GM12875 (cell line): ENCODE measurements around the gene SIAH3.

Experiments used
- H3K4me3 ChIP-seq: one replicate; pipeline ENCODE4 v1.5.1; 2011; ENCODE audit warnings: low read depth, low read length, control low read depth
- CTCF ChIP-seq: IDR thresholded peaks from 2 replicates; pipeline ENCODE4 v1.5.1; 2011; ENCODE audit warnings: low read depth, mild to moderate bottlenecking, control low read depth, inconsistent platforms, low read length, moderate library complexity, borderline replicate concordance; ENCODE audit not compliant: insufficient read depth

SIAH3 gene

GRCh38 chr13:45886466-45886865 lies 34.9 kb upstream of the SIAH3 start:
- no peak for TF ChIP-seq CTCF
- no peak overlapping the region for H3K4me3 ChIP-seq

GRCh38 chr13:45885194-45885593 lies 33.6 kb upstream of the SIAH3 start:
- H3K4me3 ChIP-seq: no peak overlapping the region
- no peak for TF ChIP-seq CTCF

GRCh38 chr13:45882626-45883025 lies 31.1 kb upstream of the SIAH3 start:
- TF ChIP-seq CTCF: no peak
- H3K4me3 ChIP-seq: no peak overlapping the region

GRCh38 chr13:45881353-45881752 lies 29.8 kb upstream of the SIAH3 start:
- TF ChIP-seq CTCF: no peak
- H3K4me3 ChIP-seq: no peak overlapping the region

GRCh38 chr13:45880242-45880641 lies 28.7 kb upstream of the SIAH3 start:
- TF ChIP-seq CTCF: no peak
- H3K4me3 ChIP-seq: no peak overlapping the region

GRCh38 chr13:45879666-45880065 lies 28.1 kb upstream of the SIAH3 start:
- peak; percentile 36; the same call in 1 of the 2 replicates for TF ChIP-seq CTCF
- no peak overlapping the region for H3K4me3 ChIP-seq

GRCh38 chr13:45878966-45879365 lies 27.4 kb upstream of the SIAH3 start:
- H3K4me3 ChIP-seq: no peak overlapping the region
- no peak for TF ChIP-seq CTCF
